HCT116 (cell line): ENCODE data around the gene OR2H1.

Experiments
- EZH2 ChIP-seq: fragments of 200-600 bp; sonication (generic); IDR thresholded peaks from 2 replicates; pipeline ENCODE4 v1.6.1; 2017; ENCODE audit warnings: antibody characterized with exemption, mixed run types
- POLR2A ChIP-seq: IDR thresholded peaks from 2 replicates; pipeline ENCODE4 v1.7.0; 2011; ENCODE audit warnings: borderline replicate concordance; ENCODE audit not compliant: insufficient read depth, insufficient read length; ENCODE audit errors: extremely low read depth
- RAD21 ChIP-seq: IDR thresholded peaks from 2 replicates; pipeline ENCODE4 v1.6.1; 2012; ENCODE audit warnings: low read depth, mild to moderate bottlenecking
- ZNF274 ChIP-seq: fragments of 200-500 bp; sonication (Bioruptor generic); IDR thresholded peaks from 2 replicates; pipeline ENCODE4 v1.6.1; 2014; ENCODE audit warnings: mild to moderate bottlenecking, low read depth, low read length, inconsistent platforms
- TF ChIP-seq, protein P1 (sequence below), 3 experiments: fragments of 200-600 bp in 1 of 3; sonication (generic) in 1 of 3; IDR thresholded peaks in 2 of 3; conservative IDR thresholded peaks in 1 of 3; 2 replicates each; pipeline ENCODE4 v1.5.1; 2012 to 2017; ENCODE audit warnings: low read depth in 2 of 3, low read length in 2 of 3, antibody characterized with exemption in 1 of 3, borderline replicate concordance in 1 of 3, control low read depth in 1 of 3, mild to moderate bottlenecking in 1 of 3, mixed read lengths in 1 of 3, mixed run types in 1 of 3, moderate library complexity in 1 of 3; ENCODE audit not compliant: insufficient read depth in 1 of 3
- TF ChIP-seq, protein P2 (sequence below): IDR thresholded peaks from 2 replicates; pipeline ENCODE4 v1.6.1; 2011; ENCODE audit warnings: mild to moderate bottlenecking, low read length, moderate library complexity; ENCODE audit not compliant: insufficient replicate concordance; ENCODE audit errors: extremely low read depth

DNA sequence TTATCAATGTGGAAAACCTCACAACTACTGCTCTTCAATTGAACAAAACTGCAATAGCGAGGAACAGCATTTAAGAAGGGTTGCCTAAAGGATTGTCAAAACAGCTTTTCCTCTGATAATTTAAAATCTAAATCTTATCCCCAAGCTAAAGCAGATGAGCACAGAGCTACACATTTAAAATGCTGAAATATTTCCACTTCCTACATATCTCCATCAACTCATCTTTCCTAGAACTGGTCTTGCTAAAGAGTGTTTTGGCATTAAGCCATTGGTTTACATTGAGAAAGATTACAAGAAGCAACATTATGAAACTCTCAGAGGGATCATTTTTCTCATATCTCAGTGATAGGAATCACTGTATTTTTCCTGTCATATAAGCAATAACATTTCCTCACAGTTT lies 14.2 kb upstream of the OR2H1 start:
- TF ChIP-seq, protein P1, sequence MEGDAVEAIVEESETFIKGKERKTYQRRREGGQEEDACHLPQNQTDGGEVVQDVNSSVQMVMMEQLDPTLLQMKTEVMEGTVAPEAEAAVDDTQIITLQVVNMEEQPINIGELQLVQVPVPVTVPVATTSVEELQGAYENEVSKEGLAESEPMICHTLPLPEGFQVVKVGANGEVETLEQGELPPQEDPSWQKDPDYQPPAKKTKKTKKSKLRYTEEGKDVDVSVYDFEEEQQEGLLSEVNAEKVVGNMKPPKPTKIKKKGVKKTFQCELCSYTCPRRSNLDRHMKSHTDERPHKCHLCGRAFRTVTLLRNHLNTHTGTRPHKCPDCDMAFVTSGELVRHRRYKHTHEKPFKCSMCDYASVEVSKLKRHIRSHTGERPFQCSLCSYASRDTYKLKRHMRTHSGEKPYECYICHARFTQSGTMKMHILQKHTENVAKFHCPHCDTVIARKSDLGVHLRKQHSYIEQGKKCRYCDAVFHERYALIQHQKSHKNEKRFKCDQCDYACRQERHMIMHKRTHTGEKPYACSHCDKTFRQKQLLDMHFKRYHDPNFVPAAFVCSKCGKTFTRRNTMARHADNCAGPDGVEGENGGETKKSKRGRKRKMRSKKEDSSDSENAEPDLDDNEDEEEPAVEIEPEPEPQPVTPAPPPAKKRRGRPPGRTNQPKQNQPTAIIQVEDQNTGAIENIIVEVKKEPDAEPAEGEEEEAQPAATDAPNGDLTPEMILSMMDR (IDR thresholded peaks at IDR 0.05 in 2 of 3, conservative IDR thresholded peaks at IDR 0.05 in 1 of 3; ENCODE audit: borderline replicate concordance in 1 of 3, insufficient read depth in 1 of 3, low read depth in 2 of 3, low read length in 2 of 3): no peak
- TF ChIP-seq EZH2 (no peak), RAD21 (no peak), ZNF274 (no peak), POLR2A (no peak)
- TF ChIP-seq, protein P2, sequence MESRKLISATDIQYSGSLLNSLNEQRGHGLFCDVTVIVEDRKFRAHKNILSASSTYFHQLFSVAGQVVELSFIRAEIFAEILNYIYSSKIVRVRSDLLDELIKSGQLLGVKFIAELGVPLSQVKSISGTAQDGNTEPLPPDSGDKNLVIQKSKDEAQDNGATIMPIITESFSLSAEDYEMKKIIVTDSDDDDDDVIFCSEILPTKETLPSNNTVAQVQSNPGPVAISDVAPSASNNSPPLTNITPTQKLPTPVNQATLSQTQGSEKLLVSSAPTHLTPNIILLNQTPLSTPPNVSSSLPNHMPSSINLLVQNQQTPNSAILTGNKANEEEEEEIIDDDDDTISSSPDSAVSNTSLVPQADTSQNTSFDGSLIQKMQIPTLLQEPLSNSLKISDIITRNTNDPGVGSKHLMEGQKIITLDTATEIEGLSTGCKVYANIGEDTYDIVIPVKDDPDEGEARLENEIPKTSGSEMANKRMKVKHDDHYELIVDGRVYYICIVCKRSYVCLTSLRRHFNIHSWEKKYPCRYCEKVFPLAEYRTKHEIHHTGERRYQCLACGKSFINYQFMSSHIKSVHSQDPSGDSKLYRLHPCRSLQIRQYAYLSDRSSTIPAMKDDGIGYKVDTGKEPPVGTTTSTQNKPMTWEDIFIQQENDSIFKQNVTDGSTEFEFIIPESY: no peak
